RCC 7860 (cell line): ENCODE results near the gene OR52E1.
"Not testable (repeated sequence)": the region's sequence is repeated elsewhere in the genome, so short reads cannot be mapped to it uniquely, and the experiment has no call there.

ENCODE experiments used
- DNase-seq: peaks from one replicate; pipeline ENCODE4 v3.0.0-alpha.2; 2015; ENCODE audit warnings: low spot score
- FAIRE-seq: peaks from 2 replicates; lab custom pipeline; 2012; peaks lifted over from hg19 to GRCh38; lab: Jason Lieb, UNC

OR52E1 gene

DNA sequence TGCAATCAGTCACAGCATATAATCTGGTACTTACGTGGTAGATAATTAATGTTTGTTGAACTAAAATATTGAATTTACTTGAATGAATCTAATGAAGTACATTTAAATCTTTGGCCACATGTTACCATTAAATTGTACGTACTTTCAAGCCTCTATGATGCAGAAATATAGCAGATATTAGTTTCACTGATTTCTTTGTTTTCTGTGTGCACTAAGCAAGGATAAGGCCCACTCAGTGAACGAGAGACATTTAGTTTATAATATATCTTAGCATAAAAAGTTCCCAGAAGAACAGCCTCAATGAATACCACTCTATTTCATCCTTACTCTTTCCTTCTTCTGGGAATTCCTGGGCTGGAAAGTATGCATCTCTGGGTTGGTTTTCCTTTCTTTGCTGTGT, at the start of gene OR52E1:
Gene OR52E1 (plus strand): TSS at position 301 of the 400 bp plus-strand sequence.
- no peak for FAIRE-seq
- no peak for DNase-seq

DNA sequence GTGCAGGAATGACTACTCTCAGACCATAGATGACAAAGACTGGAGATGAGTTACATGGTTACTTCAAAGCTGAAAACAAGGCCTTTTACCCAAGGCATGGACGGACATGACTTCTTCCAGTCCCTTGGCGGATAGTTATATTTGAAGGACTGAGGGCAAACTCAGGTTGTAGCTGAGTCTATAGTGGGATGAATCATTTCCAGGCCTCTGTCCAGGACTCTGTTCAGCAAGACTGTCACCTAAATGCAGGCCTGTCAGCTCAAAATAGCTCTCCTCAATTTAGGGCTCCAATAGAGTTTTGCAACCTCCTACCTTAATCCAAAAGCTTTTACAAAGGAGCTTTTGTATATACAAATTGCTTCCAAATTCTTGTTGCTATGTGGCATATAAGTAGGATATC, 47.4 kb upstream of the OR52E1 start:
- DNase-seq: no peak
- FAIRE-seq: no peak

DNA sequence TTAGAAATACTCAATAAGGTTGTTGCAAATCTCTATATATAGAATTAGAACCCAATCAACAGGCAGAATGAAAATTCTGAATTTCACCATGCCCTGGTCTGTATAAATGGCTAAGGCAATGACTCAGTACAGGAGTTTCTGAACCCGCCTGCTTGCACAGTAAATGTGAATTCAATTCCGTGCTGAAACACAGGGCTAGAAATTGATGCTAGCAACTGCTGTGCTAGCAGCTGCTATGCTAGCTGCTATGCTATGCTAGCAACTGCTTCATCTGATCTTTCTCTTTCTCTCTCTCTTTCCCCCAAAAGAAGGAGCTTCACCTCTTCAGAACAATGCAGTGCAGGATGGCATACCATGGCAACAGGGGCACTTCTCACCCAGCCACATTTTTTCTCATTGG, 32.7 kb upstream of the OR52E1 start:
- DNase-seq: no peak
- FAIRE-seq: no peak

DNA sequence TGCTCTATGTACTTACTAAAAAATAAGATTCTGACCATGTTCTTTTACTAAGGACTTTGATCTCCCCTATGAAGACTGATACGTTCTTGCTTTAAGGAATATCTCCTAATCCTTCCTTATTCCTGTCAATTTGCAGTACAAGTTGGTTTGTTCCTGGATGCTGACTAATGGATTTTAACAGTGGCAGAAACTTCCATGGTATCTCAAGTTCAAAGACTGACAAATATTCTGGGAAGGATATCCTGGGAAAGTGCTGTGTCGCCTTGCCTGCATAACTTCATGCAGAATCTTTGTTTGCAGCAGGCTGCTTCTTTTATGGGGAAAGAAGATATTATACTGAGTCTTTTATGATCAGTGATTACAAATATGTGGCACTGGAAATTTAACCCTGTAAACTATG, 31.4 kb upstream of the OR52E1 start:
- FAIRE-seq (no peak), DNase-seq (no peak)

- FAIRE-seq (no peak), DNase-seq (no peak)
Observed at GRCh38 chr11:5038341-5038740, 31.0 kb upstream of the OR52E1 start.

GRCh38 chr11:5040876-5041275, 28.5 kb upstream of the OR52E1 start:
- FAIRE-seq: no peak
- no peak for DNase-seq

- FAIRE-seq: no peak
- no peak for DNase-seq
Observed at GRCh38 chr11:5042091-5042490, 27.3 kb upstream of the OR52E1 start.

DNA sequence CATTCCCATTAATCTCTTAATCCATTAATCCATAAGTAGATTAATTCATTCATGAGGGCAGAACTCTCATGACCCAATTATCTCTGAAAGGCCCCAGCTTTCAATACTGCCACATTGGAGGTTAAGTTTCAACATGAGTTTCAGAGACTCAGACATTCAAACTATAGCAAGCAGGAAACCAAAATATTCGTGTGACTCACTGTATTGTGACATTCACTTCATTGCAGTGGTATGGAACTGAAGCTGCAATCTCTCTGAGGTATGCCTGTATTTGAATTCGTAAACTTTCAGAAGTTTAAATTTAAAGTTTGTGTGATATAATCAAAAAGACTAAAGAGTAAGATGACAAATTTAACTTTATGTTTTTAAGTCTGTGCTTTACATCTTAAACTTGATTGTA, 26.0 kb upstream of the OR52E1 start:
- no peak for FAIRE-seq
- no peak for DNase-seq

GRCh38 chr11:5046226-5046625, 23.1 kb upstream of the OR52E1 start, which contains the start of gene OR52J3:
TSS of gene OR52J3 (plus strand) at chr11:5046526. CDS start at chr11:5046526, 0 bp downstream.
- FAIRE-seq (no peak), DNase-seq (no peak)

DNA sequence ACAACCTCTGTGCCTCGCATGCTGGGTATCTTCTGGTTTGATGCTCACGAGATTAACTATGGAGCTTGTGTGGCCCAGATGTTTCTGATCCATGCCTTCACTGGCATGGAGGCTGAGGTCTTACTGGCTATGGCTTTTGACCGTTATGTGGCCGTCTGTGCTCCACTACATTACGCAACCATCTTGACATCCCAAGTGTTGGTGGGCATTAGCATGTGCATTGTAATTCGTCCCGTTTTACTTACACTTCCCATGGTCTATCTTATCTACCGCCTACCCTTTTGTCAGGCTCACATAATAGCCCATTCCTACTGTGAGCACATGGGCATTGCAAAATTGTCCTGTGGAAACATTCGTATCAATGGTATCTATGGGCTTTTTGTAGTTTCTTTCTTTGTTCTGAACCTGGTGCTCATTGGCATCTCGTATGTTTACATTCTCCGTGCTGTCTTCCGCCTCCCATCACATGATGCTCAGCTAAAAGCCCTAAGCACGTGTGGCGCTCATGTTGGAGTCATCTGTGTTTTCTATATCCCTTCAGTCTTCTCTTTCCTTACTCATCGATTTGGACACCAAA, 22.5 kb upstream of the OR52E1 start:
- no peak for FAIRE-seq
- no peak for DNase-seq

DNA sequence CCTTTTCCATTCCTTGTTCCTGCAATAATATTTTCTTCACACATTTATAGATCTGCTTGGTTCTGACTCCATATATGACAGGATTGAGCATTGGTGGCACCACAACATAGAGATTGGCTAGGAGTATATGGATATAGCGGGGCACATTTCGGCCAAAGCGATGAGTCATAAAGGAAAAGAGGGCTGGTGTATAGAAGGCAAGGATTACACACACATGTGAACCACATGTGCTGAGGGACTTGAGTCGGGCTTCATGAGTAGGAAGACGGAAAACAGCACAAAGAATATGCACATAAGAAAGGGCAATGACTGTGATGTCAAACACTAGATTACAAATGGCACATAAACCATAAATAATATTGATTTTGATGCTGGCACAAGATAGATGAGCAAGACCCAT, 10.7 kb upstream of the OR52E1 start:
- not testable (repeated sequence) for FAIRE-seq, DNase-seq

GRCh38 chr11:5059391-5059790, 10.0 kb upstream of the OR52E1 start, which contains the start of gene OR52E2:
TSS of gene OR52E2 (minus strand) at chr11:5059627. CDS start at chr11:5059627, 0 bp downstream.
- no peak for FAIRE-seq
- no peak for DNase-seq

DNA sequence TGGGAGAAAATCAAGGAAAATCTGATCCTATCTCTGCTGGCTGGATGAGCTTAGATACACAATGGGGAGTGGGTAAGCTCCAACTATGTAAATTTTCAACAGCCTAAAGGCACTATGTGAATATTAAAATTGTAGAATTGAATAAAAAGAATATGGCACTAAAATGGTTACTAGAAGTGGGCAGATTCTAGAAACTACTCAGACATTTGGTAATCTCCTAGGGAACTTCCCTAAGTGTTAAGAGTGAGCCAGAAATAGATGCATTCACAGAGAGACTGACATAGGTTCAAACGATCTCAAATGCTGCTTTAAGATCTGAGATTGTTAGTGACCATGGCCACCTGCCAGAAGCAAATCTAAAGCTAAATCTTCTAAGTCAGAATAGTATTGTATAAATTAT, 4.3 kb upstream of the OR52E1 start:
- no peak for DNase-seq
- FAIRE-seq: no peak

DNA sequence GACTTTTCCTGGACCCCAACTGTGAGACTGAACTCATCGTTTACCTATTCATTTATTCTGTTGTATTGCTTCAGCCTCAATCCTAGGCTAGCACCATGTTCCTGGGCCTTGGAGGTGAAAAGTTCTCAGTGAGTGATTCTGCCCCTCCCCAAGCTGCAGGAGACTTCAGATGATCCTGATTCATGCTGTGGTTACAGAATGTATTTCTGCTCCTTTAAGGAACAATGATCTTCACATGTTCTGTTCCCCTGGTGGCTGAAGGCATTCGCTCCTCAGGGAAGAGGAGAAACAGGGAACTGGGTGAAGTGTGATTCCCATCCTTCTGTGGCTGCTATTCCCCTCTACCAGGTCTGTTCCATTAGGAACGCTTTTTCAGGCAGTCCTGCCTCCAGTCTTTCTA, 2.4 kb downstream of the OR52E1 start:
- no peak for FAIRE-seq

DNA sequence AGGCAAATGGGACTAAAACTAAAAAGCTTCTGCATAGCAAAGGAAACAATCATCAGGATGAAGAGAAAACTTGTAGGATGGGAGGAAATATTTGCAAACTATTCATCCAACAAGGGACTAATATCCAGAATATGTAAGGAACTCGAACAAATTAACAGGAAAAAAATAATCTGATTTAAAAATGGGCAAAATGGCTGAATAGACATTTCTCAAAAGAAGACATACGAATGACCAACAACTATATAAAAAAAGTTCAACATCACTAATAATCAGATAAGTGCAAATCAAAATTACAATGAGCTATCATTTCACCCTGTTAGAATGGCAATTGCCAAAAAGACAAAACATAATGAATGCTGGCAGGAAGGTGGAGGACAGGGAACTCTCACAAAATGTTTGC, 12.0 kb downstream of the OR52E1 start:
- FAIRE-seq: no peak
- no peak for DNase-seq

More for the DNA sequence above, 2.4 kb downstream of the OR52E1 start:
- no peak for DNase-seq

GRCh38 chr11:5083602-5084001, 14.2 kb downstream of the OR52E1 start:
- DNase-seq (no peak), FAIRE-seq (no peak)

DNA sequence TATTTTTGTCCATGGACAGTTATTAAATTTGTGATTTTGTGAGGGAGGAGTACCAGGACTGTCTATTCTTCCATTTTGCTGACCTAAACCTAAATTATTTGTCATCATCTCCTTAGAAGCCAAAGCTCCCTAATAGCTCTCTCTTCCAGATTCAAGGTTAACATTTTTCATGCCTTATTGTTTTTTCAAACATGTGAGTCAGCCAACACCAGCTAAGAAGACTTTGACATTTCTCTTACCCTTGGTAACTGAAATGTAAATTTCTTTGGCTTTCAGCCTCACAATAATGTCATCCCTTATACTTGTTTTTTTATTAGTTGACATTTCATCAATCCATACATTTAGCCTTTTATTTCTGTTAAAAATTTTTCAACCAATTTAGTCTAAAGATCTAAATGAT, 19.2 kb downstream of the OR52E1 start:
- FAIRE-seq (no peak), DNase-seq (no peak)

GRCh38 chr11:5090668-5091067, 21.3 kb downstream of the OR52E1 start:
- FAIRE-seq (no peak), DNase-seq (no peak)

DNA sequence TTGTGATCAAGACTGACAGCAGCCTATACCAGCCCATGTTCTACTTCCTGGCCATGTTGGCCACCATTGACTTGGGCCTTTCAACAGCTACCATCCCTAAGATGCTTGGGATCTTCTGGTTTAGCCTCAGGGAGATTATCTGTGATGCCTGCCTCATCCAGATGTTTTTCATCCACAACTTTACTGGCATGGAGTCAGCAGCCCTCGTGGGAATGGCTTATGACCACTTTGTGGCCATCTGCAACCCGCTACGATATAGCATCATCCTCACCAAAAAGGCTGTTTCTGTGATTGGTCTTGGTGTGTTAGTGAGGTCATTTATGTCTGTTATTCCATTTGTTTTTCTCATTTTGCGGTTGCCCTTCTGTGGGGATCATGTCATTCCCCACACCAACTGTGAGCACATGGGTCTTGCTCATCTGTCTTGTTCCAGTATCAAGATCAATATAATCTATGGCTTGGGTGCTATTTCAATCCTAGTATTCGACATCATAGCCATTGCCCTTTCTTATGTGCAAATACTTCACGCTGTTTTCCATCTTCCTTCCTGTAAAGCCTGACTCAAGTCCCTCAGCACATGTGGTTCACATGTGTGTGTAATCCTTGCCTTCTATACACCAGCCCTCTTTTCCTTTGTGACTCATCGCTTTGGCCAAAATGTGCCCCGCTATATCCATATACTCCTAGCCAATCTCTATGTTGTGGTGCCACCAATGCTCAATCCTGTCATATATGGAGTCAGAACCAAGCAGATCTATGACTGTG, 23.6 kb downstream of the OR52E1 start:
- DNase-seq: no peak
- FAIRE-seq: no peak

DNA sequence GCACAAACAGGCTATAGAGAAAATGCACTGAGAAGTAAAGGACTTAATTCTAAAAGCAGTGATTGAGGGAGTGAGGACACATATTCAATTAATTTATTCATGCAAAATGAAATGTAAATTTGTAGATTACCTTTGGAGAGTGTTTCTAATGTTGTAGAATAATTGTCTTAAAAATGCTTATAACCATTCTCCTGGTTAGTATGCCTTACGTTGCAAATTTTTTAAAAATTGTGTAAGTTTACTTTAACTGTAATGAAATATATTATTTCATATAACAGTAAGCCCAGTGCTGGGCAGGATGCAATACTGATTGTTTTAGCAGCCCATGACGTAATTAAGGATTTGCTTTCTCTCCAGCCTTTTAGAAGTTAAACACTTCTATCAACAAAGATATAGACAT, 26.6 kb downstream of the OR52E1 start:
- DNase-seq (no peak), FAIRE-seq (no peak)

GRCh38 chr11:5102246-5102645, 32.9 kb downstream of the OR52E1 start:
- FAIRE-seq: no peak
- DNase-seq: no peak

GRCh38 chr11:5103066-5103465, 33.7 kb downstream of the OR52E1 start:
- no peak for FAIRE-seq
- DNase-seq: no peak
